KOPT-K1 (cell line): Measurements from ENCODE around the gene ZNF710.

Experiments
- H3K27ac ChIP-seq: fragments of 200-600 bp; sonication (generic); 2 replicates; pipeline ENCODE4 v1.5.1; 2016; ENCODE audit warnings: antibody characterized with exemption, mild to moderate bottlenecking, low read depth, low read length; ENCODE audit not compliant: poor library complexity, severe bottlenecking
- H3K36me3 ChIP-seq: fragments of 200-600 bp; sonication (generic); 2 replicates; pipeline ENCODE4 v1.5.1; 2017; ENCODE audit warnings: antibody characterized with exemption, mild to moderate bottlenecking, low read length, moderate library complexity; ENCODE audit not compliant: insufficient read depth
- H3K9me3 ChIP-seq: fragments of 200-600 bp; sonication (generic); 2 replicates; pipeline ENCODE4 v1.5.1; 2017; ENCODE audit warnings: antibody characterized with exemption, low read length, mild to moderate bottlenecking; ENCODE audit not compliant: insufficient read depth, poor library complexity, severe bottlenecking

The ZNF710 gene

GRCh38 chr15:90049666-90050604 is 48.8 kb downstream of the ZNF710 start:
- peak overlapping the region; percentile 25 for H3K27ac ChIP-seq
- no peaks in the 10 kb centered on the region for H3K9me3 ChIP-seq
- H3K36me3 ChIP-seq, result no peaks in the 10 kb centered on the region

- peak overlapping the region; percentile 42 for H3K27ac ChIP-seq
- H3K9me3 ChIP-seq, result no peaks in the 10 kb centered on the region
- H3K36me3 ChIP-seq, result no peaks in the 10 kb centered on the region
These were observed 50.8 kb downstream of the ZNF710 start for GRCh38 chr15:90051874-90052273.

GRCh38 chr15:90053685-90054466 is 52.8 kb downstream of the ZNF710 start:
- Histone ChIP-seq H3K9me3 (no peaks in the 10 kb centered on the region), H3K36me3 (no peaks in the 10 kb centered on the region), H3K27ac (no peak overlapping the region)

GRCh38 chr15:90054618-90055097 is 53.5 kb downstream of the ZNF710 start:
- no peaks in the 10 kb centered on the region for H3K9me3 ChIP-seq
- H3K27ac ChIP-seq, result no peak overlapping the region
- no peaks in the 10 kb centered on the region for H3K36me3 ChIP-seq

GRCh38 chr15:90055182-90055581 is 54.1 kb downstream of the ZNF710 start:
- Histone ChIP-seq H3K27ac (no peak overlapping the region), H3K9me3 (no peaks in the 10 kb centered on the region), H3K36me3 (no peaks in the 10 kb centered on the region)

GRCh38 chr15:90056529-90056928 is 55.4 kb downstream of the ZNF710 start:
- Histone ChIP-seq H3K36me3 (no peaks in the 10 kb centered on the region), H3K9me3 (no peaks in the 10 kb centered on the region), H3K27ac (no peak overlapping the region)

GRCh38 chr15:90058308-90058707 is 57.2 kb downstream of the ZNF710 start:
- Histone ChIP-seq H3K36me3 (no peaks in the 10 kb centered on the region), H3K9me3 (no peaks in the 10 kb centered on the region), H3K27ac (peak overlapping the region; percentile 90)

GRCh38 chr15:90058775-90059174 is 57.7 kb downstream of the ZNF710 start:
- Histone ChIP-seq H3K36me3 (no peaks in the 10 kb centered on the region), H3K9me3 (no peaks in the 10 kb centered on the region), H3K27ac (peak overlapping the region; percentile 90)

GRCh38 chr15:90059208-90059985 is 58.3 kb downstream of the ZNF710 start:
- Histone ChIP-seq H3K27ac (peak overlapping the region; percentile 90), H3K36me3 (no peaks in the 10 kb centered on the region), H3K9me3 (no peaks in the 10 kb centered on the region)

- H3K36me3 ChIP-seq, result no peaks in the 10 kb centered on the region
- peak overlapping the region; percentile 90 for H3K27ac ChIP-seq
- H3K9me3 ChIP-seq, result no peaks in the 10 kb centered on the region
These were observed 59.7 kb downstream of the ZNF710 start for GRCh38 chr15:90060797-90061196.

GRCh38 chr15:90062023-90062442 is 60.9 kb downstream of the ZNF710 start:
- Histone ChIP-seq H3K36me3 (no peaks in the 10 kb centered on the region), H3K9me3 (no peaks in the 10 kb centered on the region), H3K27ac (peak overlapping the region; percentile 90)

GRCh38 chr15:90062462-90062932 is 61.4 kb downstream of the ZNF710 start:
- H3K9me3 ChIP-seq, result no peaks in the 10 kb centered on the region
- peak overlapping the region; percentile 90 for H3K27ac ChIP-seq
- H3K36me3 ChIP-seq, result peaks cover under 1% of the 10 kb centered on the region; the same call in 1 of the 2 replicates

- H3K27ac ChIP-seq, result peak overlapping the region; percentile 90
- peaks cover 7% of the 10 kb centered on the region; the same call in 1 of the 2 replicates for H3K36me3 ChIP-seq
- H3K9me3 ChIP-seq, result no peaks in the 10 kb centered on the region
These were observed 62.0 kb downstream of the ZNF710 start for GRCh38 chr15:90062973-90063769.

GRCh38 chr15:90063770-90064247 is 62.7 kb downstream of the ZNF710 start:
- Histone ChIP-seq H3K36me3 (peaks cover 13% of the 10 kb centered on the region; the same call in 1 of the 2 replicates), H3K27ac (peak overlapping the region; percentile 90), H3K9me3 (no peaks in the 10 kb centered on the region)
